NCI-H2029 treated with DMSO at 0.1 percent for 48 hours (cell line): Measurements from ENCODE around the gene SART3.
"Not testable (repeated sequence)": the region's sequence is repeated elsewhere in the genome, so short reads cannot be mapped to it uniquely, and the experiment has no call there.

Experiments
- DNase-seq: peaks from one replicate; lab custom pipeline; 2025; lab: John Stamatoyannopoulos, UW

The SART3 gene

GRCh38 chr12:108596854-108597558, 36.0 kb upstream of the SART3 start:
- no peak for DNase-seq

GRCh38 chr12:108595711-108596647, 35.0 kb upstream of the SART3 start:
- DNase-seq = no peak

GRCh38 chr12:108594960-108595710, 34.2 kb upstream of the SART3 start:
- no peak for DNase-seq

GRCh38 chr12:108594323-108594903, 33.4 kb upstream of the SART3 start:
- DNase-seq = no peak

GRCh38 chr12:108592033-108592909, 31.3 kb upstream of the SART3 start:
- DNase-seq = no peak

GRCh38 chr12:108591267-108591980, 30.5 kb upstream of the SART3 start:
- DNase-seq = no peak

GRCh38 chr12:108590463-108590862, 29.5 kb upstream of the SART3 start:
- DNase-seq = not testable (repeated sequence)

GRCh38 chr12:108589840-108590229, 28.9 kb upstream of the SART3 start:
- DNase-seq = no peak

- DNase-seq = no peak
Observed at GRCh38 chr12:108589028-108589839, 28.3 kb upstream of the SART3 start.

GRCh38 chr12:108587826-108588225, 26.9 kb upstream of the SART3 start:
- no peak for DNase-seq

- DNase-seq = no peak
Observed at GRCh38 chr12:108586306-108586705, 25.3 kb upstream of the SART3 start.

GRCh38 chr12:108585864-108586263, 24.9 kb upstream of the SART3 start:
- no peak for DNase-seq

GRCh38 chr12:108584456-108585065, 23.6 kb upstream of the SART3 start:
- DNase-seq = no peak

GRCh38 chr12:108583991-108584390, 23.0 kb upstream of the SART3 start:
- no peak for DNase-seq

GRCh38 chr12:108582978-108583770, 22.2 kb upstream of the SART3 start:
- DNase-seq = no peak

- no peak for DNase-seq
Observed at GRCh38 chr12:108582509-108582908, 21.5 kb upstream of the SART3 start.

GRCh38 chr12:108581311-108582227, 20.6 kb upstream of the SART3 start:
- no peak for DNase-seq
